Hepatocyte (in vitro differentiated cells): ENCODE data around the gene AGFG1.

ENCODE experiments used
- CTCF ChIP-seq: fragments of 200-600 bp; sonication (generic); IDR thresholded peaks from 2 replicates; pipeline ENCODE4 v1.5.1; 2016; ENCODE audit warnings: antibody characterized with exemption, mild to moderate bottlenecking; ENCODE audit not compliant: poor library complexity
- EZH2 ChIP-seq: fragments of 200-600 bp; sonication (generic); IDR thresholded peaks from 2 replicates; pipeline ENCODE4 v1.6.1; 2016; ENCODE audit warnings: antibody characterized with exemption, mild to moderate bottlenecking, borderline replicate concordance
- EZH2phosphoT487 ChIP-seq: fragments of 200-600 bp; sonication (generic); IDR thresholded peaks from one replicate; pipeline ENCODE4 v1.6.1; 2018; ENCODE audit warnings: antibody characterized with exemption, mild to moderate bottlenecking, low read depth, moderate library complexity; ENCODE audit not compliant: unreplicated experiment, severe bottlenecking

- TF ChIP-seq CTCF: no peak
- no peak for TF ChIP-seq EZH2
- no peak for TF ChIP-seq EZH2phosphoT487
Measured at GRCh38 chr2:227509076-227509475, 37.1 kb downstream of the AGFG1 start.
